Kidney glomerular epithelial cell (primary cell): Measurements from ENCODE around the gene TMEM60.

ENCODE experiments used
- DNase-seq: peaks from one replicate; lab custom pipeline; 2025; lab: John Stamatoyannopoulos, UW

Gene TMEM60

GRCh38 chr7:77770316-77770715, 27.9 kb downstream of the TMEM60 start:
- no peak for DNase-seq

GRCh38 chr7:77766801-77767605, 31.2 kb downstream of the TMEM60 start:
- no peak for DNase-seq

- peak; percentile 8 for DNase-seq
Observed at GRCh38 chr7:77765906-77766800, 32.1 kb downstream of the TMEM60 start.

GRCh38 chr7:77765481-77765880, 32.8 kb downstream of the TMEM60 start:
- DNase-seq, result no peak

GRCh38 chr7:77760809-77761453, 37.3 kb downstream of the TMEM60 start:
- DNase-seq, result no peak

- DNase-seq, result peak; percentile 77
Observed at GRCh38 chr7:77759294-77759889, 38.8 kb downstream of the TMEM60 start.

- no peak for DNase-seq
Observed at GRCh38 chr7:77757589-77757988, 40.6 kb downstream of the TMEM60 start.

- no peak for DNase-seq
Observed at GRCh38 chr7:77753173-77753572, 45.1 kb downstream of the TMEM60 start.

GRCh38 chr7:77752016-77752415, 46.2 kb downstream of the TMEM60 start:
- no peak for DNase-seq

GRCh38 chr7:77747718-77748117, 50.5 kb downstream of the TMEM60 start:
- no peak for DNase-seq

- DNase-seq, result no peak
Observed at GRCh38 chr7:77747178-77747577, 51.1 kb downstream of the TMEM60 start.

GRCh38 chr7:77746824-77747165, 51.4 kb downstream of the TMEM60 start:
- no peak for DNase-seq

- DNase-seq, result no peak
Observed at GRCh38 chr7:77746164-77746823, 51.9 kb downstream of the TMEM60 start.

GRCh38 chr7:77745746-77746145, 52.5 kb downstream of the TMEM60 start:
- no peak for DNase-seq
